ENCODE results near the gene GRHL1.

The GRHL1 gene

DNA sequence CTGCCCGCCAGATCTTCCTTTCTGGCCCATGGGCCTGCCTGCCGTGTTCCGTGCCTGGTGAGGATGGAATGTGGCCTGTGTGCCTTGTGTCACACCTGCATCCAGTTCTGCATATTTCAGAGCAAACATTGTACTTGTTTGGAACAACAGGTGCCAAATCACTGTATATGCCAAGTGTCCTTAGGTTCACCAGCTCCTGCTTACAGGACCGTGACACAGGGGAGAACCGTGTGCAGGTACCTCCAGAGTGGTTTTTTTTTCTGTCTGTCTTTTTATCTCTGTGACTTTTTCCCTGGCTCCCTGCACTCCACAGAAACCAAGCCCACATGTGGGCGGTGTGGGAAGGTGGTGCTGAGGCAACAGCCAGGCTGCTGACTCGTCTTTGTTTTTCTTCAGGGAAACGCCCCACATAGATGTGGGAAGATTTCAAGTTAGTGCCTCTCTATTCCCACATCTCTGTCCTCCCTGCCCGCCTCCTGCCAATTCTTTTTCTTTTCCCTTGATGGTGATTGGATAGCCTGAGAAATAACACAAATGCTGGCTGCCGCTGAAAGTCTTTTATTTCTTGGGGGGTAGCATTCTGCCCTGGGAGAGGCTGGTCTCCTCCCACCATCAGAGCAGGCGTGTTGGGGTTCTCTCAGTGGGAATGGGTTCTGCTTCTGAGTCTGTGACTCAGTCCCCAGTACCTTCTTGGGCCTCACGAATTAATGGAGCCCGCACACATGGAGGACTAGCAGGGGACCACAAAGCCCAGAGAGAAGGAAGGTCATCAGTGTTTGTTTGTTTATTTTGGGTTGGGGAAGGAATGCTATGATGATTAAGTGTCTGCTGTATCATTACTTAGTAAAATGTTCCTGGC, 21.4 kb downstream of the GRHL1 start:
- DNase-seq (ENCODE audit: low read depth, low spot score) = no peak

DNA sequence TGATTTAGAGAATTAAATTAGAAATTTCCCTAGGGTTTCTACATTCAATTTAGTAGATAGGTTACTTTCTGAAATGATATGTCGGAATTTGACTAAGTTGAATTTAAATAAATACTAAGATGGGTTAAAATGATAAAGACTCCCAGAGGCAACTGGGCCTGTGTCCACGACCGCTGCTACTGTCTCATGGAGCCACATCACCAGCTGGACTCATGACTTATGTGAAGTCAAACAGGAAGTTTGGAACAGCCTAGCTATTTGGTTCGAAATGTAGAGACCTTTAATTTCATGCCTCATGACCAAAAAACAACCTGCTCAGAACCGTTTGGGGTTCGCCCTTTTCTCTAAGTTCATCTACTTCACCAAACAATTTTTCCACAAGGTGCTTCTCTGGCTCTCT, 22.2 kb downstream of the GRHL1 start:
- no peak for DNase-seq (ENCODE audit: low read depth, low spot score)

DNA sequence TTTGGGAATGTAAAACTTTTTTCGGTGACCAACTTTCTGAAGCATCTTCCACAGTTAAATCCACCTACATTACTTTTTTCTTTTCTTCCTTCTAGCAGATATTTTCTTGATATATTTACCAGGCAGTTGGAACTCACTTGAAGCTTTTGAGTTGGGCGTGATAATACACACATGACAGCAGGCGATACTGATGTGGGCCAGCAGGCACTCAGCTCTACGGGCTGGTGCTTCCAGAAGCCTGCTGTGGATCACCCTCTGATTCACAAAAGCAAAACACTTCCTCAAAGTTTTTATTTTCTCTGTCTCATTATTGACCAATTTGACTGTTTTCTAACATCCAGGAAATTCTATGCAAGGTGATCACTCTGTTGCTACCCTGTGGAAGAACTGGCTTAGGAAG, 22.9 kb downstream of the GRHL1 start:
- no peak for DNase-seq (ENCODE audit: low read depth, low spot score)

DNA sequence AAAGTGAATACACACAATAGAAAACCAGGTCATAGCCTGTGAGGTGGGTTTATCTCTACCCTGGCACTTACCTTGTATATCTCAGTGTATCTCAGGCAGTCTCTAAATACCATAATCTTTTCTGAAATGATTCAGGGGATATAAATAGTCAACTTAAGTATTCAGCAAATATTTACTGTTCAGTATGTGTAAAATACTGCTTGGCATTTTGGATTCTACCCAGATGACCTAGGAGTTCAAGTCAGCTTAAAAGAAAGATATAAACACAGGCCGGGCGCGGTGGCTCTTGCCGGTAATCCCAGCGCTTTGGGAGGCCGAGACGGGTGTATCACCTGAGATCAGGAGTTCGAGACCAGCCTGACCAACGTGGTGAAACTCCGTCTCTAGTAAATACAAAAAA, 23.8 kb downstream of the GRHL1 start:
- no peak for DNase-seq (ENCODE audit: low read depth, low spot score)

DNA sequence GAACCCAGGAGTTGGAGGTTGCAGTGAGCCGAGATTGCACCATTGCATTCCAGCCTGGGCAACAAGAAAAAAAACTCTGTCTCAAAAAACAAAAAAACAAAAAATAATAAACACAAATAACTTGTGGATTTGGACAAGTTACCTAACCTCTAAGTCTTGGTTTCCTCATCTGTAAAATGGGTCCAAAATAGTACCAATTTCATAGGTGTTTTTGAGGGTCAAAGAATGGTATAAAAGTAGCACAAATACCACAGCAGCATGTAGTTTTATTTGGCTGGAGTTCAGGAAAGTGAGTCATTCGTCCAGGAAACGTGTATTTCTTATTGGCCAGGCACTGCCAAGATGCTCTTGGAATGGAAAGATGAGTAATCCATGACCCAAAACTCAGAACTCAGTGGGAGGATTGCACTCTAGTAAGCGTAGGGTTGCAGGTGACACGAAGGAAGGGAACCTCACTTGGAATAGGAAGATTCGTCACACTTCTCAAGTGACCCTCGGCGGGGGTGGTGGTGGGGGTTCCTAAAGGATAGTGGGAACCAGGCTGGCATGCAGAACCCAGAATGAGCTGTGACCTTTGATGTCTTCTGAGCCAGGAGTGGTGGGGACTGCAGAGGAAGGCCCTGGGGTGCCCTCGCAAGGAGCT, 24.4 kb downstream of the GRHL1 start:
- no peak for DNase-seq (ENCODE audit: low read depth, low spot score)

DNA sequence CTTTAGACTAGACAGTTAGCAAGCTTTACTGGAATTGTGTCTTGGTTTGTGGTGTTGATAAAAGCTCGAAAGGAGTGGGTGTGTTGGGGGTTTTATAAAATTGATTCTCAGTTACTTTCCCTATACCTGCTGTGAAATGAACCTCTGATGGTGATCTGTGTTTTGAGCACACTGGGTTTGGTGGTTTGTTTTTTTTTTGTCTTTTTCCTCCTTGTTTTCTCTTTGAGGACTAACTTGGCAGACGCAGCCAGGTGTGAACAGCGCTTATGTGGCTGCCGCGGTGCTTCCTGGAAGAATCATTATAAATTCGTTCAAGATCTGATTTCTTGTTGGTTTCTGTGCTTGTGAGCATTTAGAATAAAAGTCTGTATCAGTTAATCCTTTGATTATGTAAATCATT, 28.5 kb downstream of the GRHL1 start:
- no peak for DNase-seq (ENCODE audit: low read depth, low spot score)

DNA sequence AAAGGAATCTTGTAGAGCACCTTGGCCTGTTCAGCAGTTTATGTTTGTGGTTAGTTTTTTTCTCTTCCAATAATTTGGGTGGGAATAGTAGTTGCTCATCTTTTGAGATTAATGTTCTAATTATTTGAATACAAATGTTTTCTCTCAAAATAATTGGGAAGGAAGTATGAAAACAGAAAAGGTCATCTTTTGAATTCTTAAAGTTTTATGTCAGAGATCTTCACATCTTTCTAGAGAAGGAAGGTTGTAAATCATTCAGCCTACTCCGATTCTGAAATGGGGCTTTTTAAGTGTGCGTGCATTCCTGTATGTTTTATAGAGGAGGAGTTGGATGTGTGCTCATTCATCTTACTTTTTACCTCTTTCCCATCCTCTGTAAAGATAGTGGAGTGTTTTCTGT, 29.0 kb downstream of the GRHL1 start:
- DNase-seq (ENCODE audit: low read depth, low spot score) = no peak

DNA sequence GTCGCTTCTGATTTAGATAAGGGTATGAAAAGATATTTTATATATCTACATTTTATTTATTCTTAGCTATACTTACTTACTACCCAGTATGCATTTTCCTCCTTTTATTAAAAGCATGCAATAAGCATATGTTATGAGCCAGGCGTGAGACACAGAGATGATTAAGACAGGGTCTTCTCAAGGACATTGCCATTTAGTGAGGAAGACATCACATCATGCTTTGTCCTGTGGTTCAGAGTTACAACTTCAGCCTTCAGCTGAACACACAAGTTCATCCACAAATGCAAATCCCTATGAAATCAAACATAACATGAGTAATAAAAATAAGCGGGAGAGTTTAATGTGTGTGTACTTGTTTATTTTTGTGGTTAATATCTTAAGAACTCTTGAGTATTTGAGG, 30.2 kb downstream of the GRHL1 start:
- no peak for DNase-seq (ENCODE audit: low read depth, low spot score)

DNA sequence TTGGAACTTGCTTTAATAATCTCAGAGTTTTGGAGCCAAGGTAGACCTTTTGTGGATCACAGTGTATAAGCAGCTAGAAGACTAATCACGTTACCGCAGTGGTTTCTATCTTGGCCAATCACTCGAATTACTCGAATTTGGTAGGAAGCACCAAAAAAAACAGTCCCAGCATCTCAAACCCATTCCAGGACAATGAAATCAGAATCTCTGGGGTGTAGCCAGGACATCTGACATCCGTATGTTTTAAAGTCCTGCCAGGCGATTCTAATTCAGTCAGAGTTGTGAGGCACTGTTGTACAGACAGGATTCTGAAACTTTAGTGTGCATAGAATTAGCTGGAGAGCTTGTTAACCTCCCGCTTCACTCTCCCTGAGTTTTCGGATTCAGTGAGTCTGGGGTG, 30.8 kb downstream of the GRHL1 start:
- DNase-seq (ENCODE audit: low read depth, low spot score) = no peak

DNA sequence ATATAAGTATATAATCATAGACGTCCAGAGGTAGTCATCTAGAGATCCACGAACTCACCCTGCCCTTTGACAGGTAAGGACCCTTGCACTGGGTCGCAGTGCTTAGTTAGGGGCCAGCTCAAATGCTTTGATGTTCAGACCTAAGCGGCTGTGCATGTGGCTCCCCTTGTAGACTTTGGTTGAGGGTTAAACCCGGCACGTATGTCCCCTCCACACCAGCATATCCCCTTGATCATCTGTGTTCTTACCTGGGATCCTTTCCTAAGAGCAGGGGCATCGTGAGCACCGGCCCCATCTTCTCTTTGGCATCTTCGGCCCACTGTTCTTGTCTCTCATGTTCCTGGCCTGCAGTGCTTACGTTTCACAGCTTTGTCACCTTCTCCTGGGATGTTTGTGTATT, 31.4 kb downstream of the GRHL1 start:
- DNase-seq (ENCODE audit: low read depth, low spot score) = no peak

DNA sequence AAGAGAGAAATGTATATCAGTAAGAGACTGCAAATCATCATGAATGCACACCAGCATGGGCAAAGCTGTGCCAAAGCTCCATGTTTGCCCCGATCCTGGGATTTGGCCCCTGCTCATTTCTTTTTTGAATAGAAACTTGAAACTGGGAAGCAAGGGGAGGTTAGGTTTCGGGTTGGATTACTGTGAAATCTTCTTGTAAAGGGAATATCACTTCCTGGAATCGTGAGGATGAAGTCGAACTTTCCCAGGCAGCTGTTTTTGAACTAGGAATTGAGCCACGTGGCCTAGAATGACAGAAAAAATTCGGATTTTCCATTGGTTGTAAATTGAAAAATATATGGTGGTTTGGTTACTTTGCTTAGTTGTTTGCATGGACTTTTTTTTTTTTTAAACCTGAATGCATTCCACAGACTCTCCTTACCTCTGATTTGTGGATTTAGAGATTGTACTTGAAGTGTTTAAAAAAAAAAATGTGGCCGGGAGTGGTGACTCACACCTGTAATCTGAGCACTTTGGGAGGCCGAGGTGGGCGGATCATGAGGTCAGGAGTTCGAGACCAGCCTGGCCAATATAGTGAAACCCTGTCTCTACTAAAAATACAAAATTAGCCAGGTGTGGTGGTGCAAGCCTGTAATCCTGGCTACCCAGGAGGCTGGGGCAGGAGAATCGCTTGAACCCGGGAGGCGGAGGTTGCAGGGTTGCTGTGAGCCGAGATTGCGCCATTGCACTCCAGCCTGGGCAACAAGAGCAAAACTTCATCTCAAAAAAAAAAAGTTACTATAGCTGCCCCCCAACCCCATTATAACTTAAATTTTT, 32.1 kb downstream of the GRHL1 start:
- no peak for DNase-seq (ENCODE audit: low read depth, low spot score)

DNA sequence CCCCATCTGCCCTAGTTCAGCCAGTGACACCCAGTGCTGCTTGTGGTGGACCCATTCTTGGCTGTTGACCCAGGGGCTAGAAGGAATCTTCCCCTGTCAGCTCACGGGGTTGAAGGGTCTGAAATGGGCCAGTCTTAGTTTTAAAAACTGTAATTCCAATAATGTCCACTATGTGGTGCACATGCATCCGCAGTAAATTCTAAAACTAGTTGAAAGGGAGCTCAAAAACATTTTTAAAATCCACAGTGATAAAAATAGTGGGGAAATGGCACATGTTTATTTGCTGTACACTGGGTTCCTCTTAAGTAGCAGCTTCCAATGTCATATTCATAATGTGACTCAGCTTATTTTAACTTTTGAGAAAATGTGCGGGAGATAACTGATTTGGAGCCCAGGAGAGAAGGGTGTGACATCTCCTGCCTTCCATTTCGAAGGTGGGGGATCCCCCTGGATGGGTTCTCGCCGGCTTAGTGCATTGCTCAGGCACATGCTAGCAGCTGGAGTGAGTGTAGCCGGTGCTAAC, 32.8 kb downstream of the GRHL1 start:
- DNase-seq (ENCODE audit: low read depth, low spot score) = no peak

DNA sequence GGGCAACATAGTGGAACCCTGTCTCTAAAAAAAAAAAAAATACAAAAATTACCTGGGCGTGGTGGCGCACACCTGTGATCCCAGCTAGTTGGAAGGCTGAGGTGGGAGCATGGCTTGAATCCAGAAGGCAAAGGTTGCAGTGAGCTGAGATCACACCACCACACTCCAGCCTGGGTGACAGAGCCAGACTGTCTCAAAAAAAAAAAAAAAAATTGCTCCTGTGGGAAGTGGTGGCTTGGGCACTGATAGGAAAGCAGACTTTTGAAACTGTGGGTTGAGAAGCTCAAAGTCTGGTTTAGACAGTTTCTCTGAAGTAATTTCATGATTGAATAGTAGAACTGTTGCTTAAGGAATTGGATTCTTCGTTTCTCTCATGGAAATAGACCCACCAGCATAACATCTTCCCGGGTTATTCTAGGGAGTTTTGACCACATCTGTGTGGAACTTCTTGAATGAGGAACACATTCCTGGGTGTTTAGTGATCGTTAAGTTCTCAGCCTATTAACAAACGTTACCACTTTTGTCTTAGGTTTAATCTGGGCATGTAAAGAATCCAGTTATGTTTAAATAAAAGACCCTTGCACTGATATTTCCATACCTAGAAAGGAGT, 33.5 kb downstream of the GRHL1 start:
- no peak for DNase-seq (ENCODE audit: low read depth, low spot score)

DNA sequence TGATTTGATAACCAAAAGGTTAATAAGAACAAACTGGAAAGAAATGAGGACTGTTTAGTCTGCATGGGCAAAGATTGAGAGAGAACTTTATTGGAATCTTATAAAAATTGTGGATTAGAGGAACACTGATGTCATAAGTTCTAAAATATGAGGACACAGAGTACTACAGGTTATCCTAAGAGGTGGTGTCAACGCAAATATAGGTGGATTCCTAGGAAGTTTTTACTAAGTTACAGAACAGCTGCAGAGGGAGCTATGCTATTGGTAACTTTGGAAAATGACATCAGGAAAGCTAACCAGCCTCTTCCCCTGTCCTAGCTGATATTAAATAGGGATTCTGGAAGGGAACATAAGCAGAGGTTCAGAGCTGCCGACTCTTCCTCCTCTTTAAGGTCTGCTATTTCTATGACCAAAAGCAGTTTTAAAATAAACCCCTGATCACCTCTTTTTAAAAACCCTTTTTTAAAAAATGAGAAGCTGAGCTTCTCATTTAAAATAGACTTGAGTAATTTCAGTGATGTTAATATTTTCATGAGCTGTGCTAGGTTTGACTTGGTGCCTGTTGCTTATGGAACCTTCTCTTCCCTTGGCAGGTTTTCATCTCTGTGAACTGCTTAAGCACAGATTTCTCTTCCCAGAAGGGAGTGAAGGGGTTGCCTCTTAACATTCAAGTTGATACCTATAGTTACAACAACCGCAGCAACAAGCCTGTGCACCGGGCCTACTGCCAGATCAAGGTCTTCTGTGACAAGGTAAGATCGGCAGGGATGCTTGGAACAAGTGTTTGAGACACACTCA, 34.2 kb downstream of the GRHL1 start:
- DNase-seq (ENCODE audit: low read depth, low spot score) = no peak

DNA sequence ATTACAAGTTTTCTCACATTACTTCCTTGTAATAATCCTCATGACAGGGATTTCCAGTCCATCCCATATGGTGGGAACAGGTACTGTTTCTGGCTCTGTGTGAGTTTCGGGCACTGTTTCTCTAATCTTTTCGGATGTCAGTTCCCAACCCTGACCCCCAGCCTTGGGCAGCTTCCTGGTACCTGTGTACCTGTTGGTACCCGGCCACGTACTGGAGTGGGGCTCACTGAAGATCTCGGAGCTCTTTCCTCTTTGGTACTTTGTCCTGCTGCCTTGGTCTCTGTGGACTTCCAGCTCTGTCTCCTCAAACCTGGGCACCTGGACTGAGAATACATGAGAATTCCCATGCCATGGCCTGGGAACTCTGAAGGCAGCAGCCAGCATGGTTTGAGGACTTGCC, 36.8 kb downstream of the GRHL1 start:
- no peak for DNase-seq (ENCODE audit: low read depth, low spot score)

DNA sequence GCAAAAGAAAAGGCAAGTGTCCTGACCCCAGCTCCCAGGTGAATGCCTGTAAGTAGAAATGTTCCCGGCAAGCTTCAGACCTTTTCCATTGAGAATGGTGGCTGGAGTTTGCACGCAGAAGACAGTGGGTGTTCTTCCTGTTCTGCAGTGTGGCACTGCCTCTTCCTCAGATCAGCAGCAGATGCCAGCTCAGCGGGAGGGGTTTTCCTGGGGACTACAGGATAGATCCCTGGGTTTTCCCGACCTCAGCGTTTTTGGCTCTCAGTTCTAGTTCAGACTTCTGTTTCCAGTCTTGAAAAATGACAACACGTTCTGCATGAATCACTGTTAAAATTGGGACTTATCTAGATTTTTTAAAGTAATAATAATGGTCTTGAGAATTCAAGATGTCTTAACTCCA, 39.2 kb downstream of the GRHL1 start:
- no peak for DNase-seq (ENCODE audit: low read depth, low spot score)

DNA sequence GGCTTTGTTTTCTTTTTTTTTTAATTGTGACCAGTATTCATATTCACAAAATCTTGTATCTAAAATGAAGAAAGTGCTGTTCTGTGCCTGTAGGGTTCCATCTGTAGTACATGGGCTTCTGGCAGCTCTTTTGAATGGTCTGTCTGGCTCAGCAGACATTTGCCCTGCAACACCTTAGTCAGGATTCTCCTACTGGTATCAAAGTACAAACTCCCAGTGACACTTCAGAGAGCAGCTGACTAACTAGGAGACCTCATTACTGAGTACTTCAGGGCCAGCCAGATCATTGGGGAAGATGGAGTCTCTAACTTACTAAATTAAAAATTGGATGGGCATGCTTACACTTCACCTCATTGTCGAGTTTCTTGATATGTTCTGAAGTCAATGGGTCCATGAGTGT, 39.7 kb downstream of the GRHL1 start:
- no peak for DNase-seq (ENCODE audit: low read depth, low spot score)

DNA sequence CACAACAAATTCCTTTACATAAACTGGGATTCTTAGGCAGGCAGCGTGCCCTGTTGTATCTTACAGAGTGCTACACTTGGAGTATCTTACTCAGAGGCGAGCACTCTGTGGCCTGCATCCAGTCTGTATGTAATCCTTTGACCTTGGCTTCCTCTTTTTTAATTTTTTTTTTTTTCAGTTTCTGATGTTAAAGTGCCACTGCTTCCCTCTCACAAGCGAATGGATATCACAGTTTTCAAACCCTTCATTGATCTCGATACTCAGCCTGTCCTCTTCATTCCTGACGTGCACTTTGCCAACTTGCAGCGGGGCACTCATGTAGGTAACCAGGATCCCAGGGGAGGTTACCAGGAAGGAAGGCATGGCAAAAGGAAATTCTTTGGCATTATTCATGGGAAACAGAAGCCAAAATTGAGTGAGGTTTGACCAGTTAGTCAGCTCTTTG, 40.4 kb downstream of the GRHL1 start:
- DNase-seq (ENCODE audit: low read depth, low spot score) = no peak

DNA sequence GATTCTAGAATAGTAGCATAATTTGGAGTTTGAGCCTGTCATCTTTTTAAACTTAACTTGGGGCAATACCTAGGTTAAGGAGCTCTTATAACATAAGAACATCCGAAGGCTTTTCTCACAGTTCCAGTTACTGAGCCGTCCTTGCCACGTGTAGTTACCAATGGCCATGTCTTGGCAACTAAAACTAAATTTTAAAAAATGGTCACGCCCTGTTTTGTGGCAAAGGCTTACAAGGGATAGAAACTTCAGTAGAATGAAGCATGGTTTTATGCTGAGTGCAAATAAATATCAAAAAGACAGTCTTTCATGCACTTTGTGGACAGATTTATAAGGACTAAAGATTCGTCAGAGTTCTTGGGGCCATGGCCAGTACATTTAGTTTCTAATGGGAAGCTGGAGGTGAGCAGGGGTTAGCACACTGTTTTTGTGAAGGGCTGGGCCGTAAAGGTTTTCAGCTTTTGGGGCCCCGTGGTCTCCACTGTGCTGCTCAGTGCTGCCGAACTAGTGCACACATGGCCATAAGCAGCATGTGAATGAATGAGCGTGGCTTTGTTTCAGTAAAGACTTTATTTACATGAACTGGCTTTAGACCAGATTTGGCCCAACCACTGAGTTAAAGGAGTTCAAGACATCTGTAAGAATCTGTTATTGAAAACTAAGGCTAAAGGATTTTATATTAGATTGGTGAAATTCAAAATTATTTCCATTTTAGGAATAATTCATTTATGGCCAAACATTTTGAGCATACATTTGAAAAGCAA, 41.1 kb downstream of the GRHL1 start:
- no peak for DNase-seq (ENCODE audit: low read depth, low spot score)

DNA sequence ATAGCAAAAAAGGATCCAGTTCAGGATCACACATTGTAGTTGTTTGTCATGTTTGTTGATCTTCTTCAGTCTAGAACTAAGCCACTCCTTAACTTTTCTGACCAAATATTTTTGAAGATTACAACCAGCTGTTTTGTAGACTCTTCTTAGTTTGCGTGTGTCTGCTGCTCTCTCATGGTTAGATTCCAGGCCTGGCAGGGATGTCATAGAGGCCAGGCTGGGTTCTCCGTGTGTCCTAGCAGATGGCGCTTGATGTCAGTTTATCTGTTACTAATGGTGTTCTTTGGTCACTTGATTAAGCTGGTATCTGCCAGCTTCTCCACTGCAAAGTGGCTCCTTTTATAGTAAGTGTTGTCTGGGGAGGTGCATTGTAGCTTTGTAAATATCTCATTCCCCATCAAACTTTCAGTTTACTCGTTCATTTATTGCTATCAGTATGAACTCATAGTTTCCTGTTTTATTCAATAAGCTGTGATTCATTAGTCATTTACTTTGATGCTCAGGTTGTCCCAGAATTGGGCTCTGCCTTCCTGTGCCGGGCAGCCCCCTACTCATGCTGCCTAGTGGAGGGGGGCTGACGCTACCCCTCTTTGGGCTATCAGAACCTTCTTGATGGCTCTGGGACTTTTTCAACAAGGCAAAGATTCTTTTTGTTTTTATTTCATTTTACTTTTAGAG, 42.1 kb downstream of the GRHL1 start:
- DNase-seq (ENCODE audit: low read depth, low spot score) = no peak
